Naive thymus-derived CD8-positive, alpha-beta T cell (primary cell): ENCODE data around the gene GRID2IP. TPM values are rescaled to one million over a fixed set of nuclear protein-coding genes. Genes with fewer than 3 reads are reported as not detected.
A peak's percentile ranks its signal among the peaks of the same experiment; 100 is the strongest.

Source experiments
- ATAC-seq, 2 donors: fragments of 150-1000 bp; cut with Tn5 transposase in 1 of 2; sonication (Bioruptor Pico), chemical (Tn5 transposase) in 1 of 2; 1 replicate in 1 of 2; 2 replicates in 1 of 2; pipeline ENCODE4 v1.10.0; 2021; ENCODE audit warnings: mild to moderate bottlenecking in 2 of 2, moderate library complexity in 2 of 2
- POLR2A ChIA-PET: fragments of 350-600 bp; sonication (Branson Sonifier 250); formaldehyde crosslinking; loops from one replicate; lab custom pipeline; 2021; ENCODE audit warnings: antibody characterized with exemption; lab: Charles Lee
- DNase-seq, 10 donors: peaks; one replicate each; pipeline versions ENCODE4 v3.0.0 to v3.0.0-alpha.2; 2020 to 2022
- H3K27ac Mint-ChIP-seq, 10 donors: one replicate each; pipeline ENCODE4 v1.8.0; 2020 to 2022; ENCODE audit warnings: mild to moderate bottlenecking in 10 of 10, mixed read lengths in 10 of 10, moderate library complexity in 4 of 10, inconsistent platforms in 1 of 10
- H3K27me3 Mint-ChIP-seq, 5 donors: one replicate each; pipeline ENCODE4 v1.8.0; 2021 to 2022; ENCODE audit warnings: mixed read lengths in 5 of 5
- H3K36me3 Mint-ChIP-seq, 3 donors: one replicate each; pipeline ENCODE4 v1.8.0; 2020 to 2022; ENCODE audit warnings: mixed read lengths in 3 of 3, mild to moderate bottlenecking in 2 of 3, inconsistent platforms in 1 of 3
- H3K4me1 Mint-ChIP-seq, 4 donors: one replicate each; pipeline ENCODE4 v1.8.0; 2021 to 2022; ENCODE audit warnings: mixed read lengths in 4 of 4
- H3K4me3 Mint-ChIP-seq, 10 donors: one replicate each; pipeline ENCODE4 v1.8.0; 2020 to 2022; ENCODE audit warnings: mild to moderate bottlenecking in 10 of 10, mixed read lengths in 10 of 10, moderate library complexity in 6 of 10, inconsistent platforms in 1 of 10
- H3K9me3 Mint-ChIP-seq, 9 donors: one replicate each; pipeline ENCODE4 v1.8.0; 2020 to 2022; ENCODE audit warnings: mixed read lengths in 9 of 9, mild to moderate bottlenecking in 3 of 9, inconsistent platforms in 1 of 9, moderate library complexity in 1 of 9
- polyA plus RNA-seq, 3 donors: library from polyadenylated mRNA; unstranded; fragments of 300-500 nt; fragmentation: Illumina TruSeq; gene quantifications; one replicate each; pipeline ENCODE4 v1.2.3, GENCODE V29; 2021
- total RNA-seq, 8 experiments: library from RNA in 2 of 8; stranded (reverse) in 2 of 8; gene quantifications; one replicate each; pipeline ENCODE4 v1.2.3 and lab custom pipeline; 2021 to 2026

GRID2IP gene
- total and polyA plus RNA-seq, 5 experiments from 2014 or later, result 0.05 to 2.6 (median 1.3) TPM; not detected in 1

DNA sequence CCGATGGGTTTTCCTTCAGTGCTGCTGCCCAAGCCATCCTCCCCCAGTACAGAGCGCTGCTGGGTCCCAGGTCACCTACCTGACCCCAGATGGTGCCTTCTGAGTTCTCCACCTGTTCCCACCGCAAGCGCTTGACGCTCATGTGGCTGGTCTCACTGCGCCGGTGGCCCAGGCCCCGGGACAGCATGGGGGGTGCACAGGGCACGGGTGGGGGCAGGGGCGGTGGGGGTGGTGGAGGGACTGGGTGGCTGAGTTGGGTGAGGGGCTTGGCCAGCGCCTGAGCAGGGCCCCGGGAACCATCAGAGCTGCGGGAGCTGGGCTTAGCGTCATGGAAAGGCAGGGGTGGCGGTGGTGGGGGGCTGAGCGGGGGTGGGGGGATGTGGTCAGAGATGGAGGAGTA is 43.4 kb downstream of the GRID2IP start:
- POLR2A ChIA-PET, result no interaction called here
- no peak overlapping the region for H3K4me3 Mint-ChIP-seq
- peaks cover 6 to 15% (median 7%) of the 10 kb centered on the region in 4 donors for H3K4me1 Mint-ChIP-seq
- no peak overlapping the region for H3K27ac Mint-ChIP-seq
- H3K36me3 Mint-ChIP-seq, result no peaks in the 10 kb centered on the region
- H3K9me3 Mint-ChIP-seq, result no peaks in the 10 kb centered on the region
- no peaks in the 10 kb centered on the region for H3K27me3 Mint-ChIP-seq
- DNase-seq (peak in 1 of 10 donors; percentile 54), ATAC-seq (no peak)

DNA sequence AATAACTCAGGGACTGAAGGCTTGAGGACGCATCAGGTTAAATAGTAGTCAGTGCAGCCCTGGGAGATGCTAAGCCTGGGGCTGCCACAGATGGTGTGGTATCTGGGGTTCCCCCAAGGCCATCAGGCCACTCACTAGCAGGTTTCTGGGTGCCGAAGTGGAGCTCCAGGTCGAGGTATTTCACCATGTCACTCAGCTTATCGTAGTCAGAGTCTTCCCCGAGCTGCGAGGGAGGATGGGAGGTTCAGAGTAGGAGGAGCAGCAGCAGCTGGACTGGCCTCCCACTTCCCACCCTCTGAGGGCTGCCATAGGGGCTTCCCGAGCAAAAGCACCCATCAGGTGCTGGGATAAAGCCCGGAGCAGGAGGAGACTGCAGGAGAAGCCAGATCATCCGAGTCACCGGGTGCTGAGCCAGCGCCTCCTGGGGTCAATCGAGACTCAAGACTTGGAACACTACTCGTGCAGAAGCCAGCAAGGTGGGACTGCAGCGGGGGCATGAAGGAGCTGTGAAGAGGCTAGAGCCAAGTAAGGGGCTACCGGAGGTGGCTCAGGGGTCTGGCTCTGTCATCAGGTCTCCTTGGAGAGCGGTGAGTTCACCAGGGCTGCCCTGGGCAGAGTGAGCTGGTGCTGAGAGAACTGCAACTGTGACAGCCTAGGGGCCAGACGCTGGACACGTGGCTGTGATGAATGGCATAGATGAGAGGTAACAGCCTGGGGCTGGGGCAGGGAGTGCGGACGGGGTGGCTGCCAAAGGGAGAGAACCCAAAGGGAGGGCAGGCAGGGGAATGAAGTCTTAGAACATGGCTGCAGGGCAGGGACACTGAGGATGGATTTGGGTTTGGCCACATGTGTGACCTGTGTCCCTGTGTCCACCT is 45.3 kb downstream of the GRID2IP start:
- ATAC-seq (no peak), DNase-seq (no peak)
- H3K27ac Mint-ChIP-seq, result peak overlapping the region in 2 of 10 donors; percentile 48 to 58
- peak overlapping the region in 6 of 10 donors; percentile 13 to 92 (median 37) for H3K4me3 Mint-ChIP-seq
- H3K4me1 Mint-ChIP-seq, result peaks cover 7 to 15% (median 8%) of the 10 kb centered on the region in 4 donors
- no peaks in the 10 kb centered on the region for H3K9me3 Mint-ChIP-seq
- H3K36me3 Mint-ChIP-seq, result no peaks in the 10 kb centered on the region
- POLR2A ChIA-PET, result interaction anchor here (0.6 to 1.0 kb wide), 3 partner anchors 10 to 48 kb away, joined by 3 to 5 read pairs (median 3); no protein-coding TSS in a partner anchor
- no peaks in the 10 kb centered on the region for H3K27me3 Mint-ChIP-seq

DNA sequence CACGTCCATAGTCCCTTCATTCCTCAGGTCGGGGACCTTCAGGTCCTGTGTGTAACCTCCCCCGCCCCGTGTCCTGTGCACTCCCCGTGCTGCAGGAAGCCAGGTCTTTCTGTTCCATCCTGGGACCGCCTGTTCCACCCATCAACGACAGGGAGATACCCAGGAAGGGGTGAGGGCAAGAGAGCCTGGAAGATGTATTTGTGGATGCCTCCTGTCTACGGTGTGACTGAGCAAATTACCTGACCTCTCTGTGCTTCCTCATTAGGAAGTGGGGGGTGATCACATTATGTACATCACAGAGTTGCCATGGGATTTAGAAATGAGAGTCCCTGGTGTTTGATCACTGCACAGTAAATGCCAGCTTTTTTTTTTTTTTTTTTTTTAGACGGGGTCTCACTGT is 46.3 kb downstream of the GRID2IP start:
- H3K9me3 Mint-ChIP-seq, result no peaks in the 10 kb centered on the region
- H3K27me3 Mint-ChIP-seq, result no peaks in the 10 kb centered on the region
- H3K27ac Mint-ChIP-seq, result peak overlapping the region in 4 of 10 donors; percentile 9 to 66 (median 20)

DNA sequence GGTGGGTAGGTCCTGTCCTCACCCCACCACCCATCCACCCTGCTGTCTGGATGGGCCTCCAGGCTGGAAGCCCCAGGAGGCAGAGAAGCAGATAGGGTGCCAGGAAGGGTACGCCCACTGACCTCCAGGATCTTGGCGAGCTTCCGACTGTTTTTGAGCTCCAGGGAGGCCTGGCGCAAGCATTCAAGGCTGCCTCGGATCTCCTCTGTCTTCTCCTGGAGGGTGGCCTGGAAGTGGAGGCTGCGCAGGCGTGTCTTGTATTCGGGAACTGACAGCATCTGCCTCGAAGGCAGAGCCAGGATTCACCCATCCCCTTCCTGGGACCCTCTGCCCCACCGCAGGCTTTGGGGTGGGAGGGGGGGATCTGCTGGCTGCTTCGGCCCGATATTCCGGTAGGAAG is 48.4 kb downstream of the GRID2IP start:
- no peaks in the 10 kb centered on the region for H3K9me3 Mint-ChIP-seq
- peak overlapping the region in 1 of 10 donors; percentile 24 for H3K27ac Mint-ChIP-seq
- POLR2A ChIA-PET, result no interaction called here
- H3K36me3 Mint-ChIP-seq, result no peaks in the 10 kb centered on the region
- DNase-seq, result no peak
- no peaks in the 10 kb centered on the region for H3K27me3 Mint-ChIP-seq
- ATAC-seq, result no peak
- H3K4me1 Mint-ChIP-seq, result peaks cover 7 to 15% (median 8%) of the 10 kb centered on the region in 4 donors
- H3K4me3 Mint-ChIP-seq, result peak overlapping the region in 6 of 10 donors; percentile 7 to 56 (median 26)

More for the DNA sequence above, 46.3 kb downstream of the GRID2IP start:
- ATAC-seq, result no peak
- Mint-ChIP-seq H3K36me3 (no peaks in the 10 kb centered on the region), H3K4me3 (peak overlapping the region; percentile 85 to 95 (median 90)), H3K4me1 (peaks cover 7 to 15% (median 8%) of the 10 kb centered on the region in 4 donors)
- POLR2A ChIA-PET, result interaction anchor here (0.6 to 0.7 kb wide), 3 partner anchors 13 to 47 kb away, joined by 3 to 5 read pairs (median 4); no protein-coding TSS in a partner anchor
- no peak for DNase-seq

DNA sequence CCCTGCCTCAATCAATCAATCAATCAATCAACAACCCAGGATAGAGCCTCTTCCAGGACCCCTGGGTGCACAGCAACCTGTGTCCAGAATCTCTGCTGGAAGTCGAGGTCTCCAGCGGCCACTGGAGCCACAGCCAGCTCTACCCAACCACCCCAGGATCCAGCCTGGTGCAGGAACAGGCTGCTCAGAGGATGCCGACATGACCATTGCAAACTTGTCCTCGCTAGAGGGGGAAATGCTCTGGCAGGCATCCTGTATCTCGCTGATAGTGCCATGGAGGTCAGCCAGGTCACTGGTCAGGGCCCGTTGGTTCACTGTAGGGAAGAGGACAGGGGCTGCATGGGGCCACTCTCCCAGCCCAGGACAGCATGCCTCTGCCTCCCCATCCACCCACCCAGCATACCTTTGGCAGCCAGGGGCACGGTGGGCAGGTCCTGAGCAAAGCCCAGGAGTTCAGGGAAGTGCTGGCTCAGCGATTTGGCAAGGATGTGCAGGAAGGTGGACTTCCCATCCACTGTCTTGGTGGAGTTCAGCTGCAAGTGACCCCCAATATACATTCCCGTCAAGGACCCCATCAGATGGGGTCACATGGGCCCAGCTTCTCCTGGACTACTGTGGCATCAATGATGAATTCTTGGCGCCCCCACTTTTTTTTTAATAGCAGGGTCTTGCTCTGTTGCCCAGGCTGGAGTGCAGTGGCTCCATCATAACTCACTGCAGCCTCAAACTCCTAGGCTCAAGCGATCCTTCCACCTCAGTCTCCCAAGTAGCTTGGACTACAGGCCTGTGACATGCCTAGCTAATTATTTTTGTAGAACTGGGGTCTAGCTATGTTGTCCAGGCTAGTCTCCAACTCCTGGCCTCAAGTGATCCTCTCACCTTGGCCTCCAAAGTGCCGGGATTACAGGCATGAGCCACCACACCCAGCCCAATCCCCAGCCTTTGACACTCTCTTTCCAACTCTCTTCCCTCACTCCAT is 49.4 kb downstream of the GRID2IP start:
- Mint-ChIP-seq H3K4me3 (peak overlapping the region in 3 of 10 donors; percentile 47 to 62 (median 60)), H3K36me3 (no peaks in the 10 kb centered on the region), H3K27ac (no peak overlapping the region), H3K27me3 (no peaks in the 10 kb centered on the region), H3K9me3 (no peaks in the 10 kb centered on the region), H3K4me1 (peaks cover 2 to 15% (median 8%) of the 10 kb centered on the region in 4 donors)
- no peak for ATAC-seq
- no peak for DNase-seq
- POLR2A ChIA-PET, result interaction anchor here (1.4 kb wide), 1 partner anchor 54 kb away, joined by 4 read pairs; the partner anchor contains the start of gene DAGLB

DNA sequence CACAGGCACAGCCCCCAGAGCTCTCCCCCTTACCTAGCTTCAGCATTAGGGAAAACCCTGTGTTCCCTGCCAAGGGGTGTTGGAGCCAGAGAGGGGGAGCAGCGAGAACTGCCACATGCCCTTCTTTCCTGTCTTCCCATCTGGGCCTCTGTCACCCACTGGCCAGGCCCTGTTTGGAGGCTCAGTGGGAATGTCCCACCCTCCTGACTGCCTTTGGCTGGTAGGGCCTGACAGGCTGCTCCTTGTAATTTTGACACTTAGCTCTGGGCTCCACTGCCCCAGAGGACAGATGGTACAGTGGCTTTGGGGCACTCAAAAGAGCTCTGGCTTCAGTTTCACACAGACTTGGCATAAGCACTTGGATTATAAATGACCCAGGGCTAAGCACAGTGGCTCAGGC is 50.6 kb downstream of the GRID2IP start:
- POLR2A ChIA-PET, result interaction anchor here (1.4 kb wide), 1 partner anchor 53 kb away, joined by 4 read pairs; the partner anchor contains the start of gene DAGLB
- H3K27me3 Mint-ChIP-seq, result no peaks in the 10 kb centered on the region
- DNase-seq, result no peak
- H3K4me1 Mint-ChIP-seq, result peaks cover 0 to 15% (median 8%) of the 10 kb centered on the region in 4 donors
- no peak for ATAC-seq
- H3K4me3 Mint-ChIP-seq, result peak overlapping the region in 2 of 10 donors; percentile 37 to 41
- no peaks in the 10 kb centered on the region for H3K36me3 Mint-ChIP-seq
- H3K27ac Mint-ChIP-seq, result no peak overlapping the region
- no peaks in the 10 kb centered on the region for H3K9me3 Mint-ChIP-seq

DNA sequence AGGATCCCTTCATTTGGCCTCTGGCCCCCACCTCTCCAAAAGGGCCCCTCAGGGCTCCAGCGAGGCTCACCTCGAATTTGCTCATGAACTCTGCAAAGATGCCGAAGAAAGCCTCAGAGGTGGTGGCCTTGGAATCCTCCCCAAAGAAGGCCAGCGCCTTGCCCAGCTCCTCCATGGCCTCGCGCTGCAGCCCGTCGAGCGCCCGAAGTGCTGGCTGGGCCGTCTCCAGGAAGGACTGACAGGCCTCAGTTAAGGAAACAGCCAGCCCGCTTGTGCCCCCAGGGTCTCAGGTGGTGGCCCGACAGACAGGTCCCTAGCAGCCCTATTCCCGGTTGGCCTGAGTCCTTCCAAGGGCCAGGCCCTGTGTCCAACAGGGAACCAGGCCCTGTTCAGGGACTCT is 53.3 kb downstream of the GRID2IP start:
- no peaks in the 10 kb centered on the region for H3K36me3 Mint-ChIP-seq
- no peaks in the 10 kb centered on the region for H3K27me3 Mint-ChIP-seq
- H3K4me3 Mint-ChIP-seq, result no peak overlapping the region
- peaks cover 0 to 1% (median 0%) of the 10 kb centered on the region in 4 donors for H3K4me1 Mint-ChIP-seq
- POLR2A ChIA-PET, result no interaction called here
- no peak overlapping the region for H3K27ac Mint-ChIP-seq
- ATAC-seq (no peak), DNase-seq (no peak)
- no peaks in the 10 kb centered on the region for H3K9me3 Mint-ChIP-seq

DNA sequence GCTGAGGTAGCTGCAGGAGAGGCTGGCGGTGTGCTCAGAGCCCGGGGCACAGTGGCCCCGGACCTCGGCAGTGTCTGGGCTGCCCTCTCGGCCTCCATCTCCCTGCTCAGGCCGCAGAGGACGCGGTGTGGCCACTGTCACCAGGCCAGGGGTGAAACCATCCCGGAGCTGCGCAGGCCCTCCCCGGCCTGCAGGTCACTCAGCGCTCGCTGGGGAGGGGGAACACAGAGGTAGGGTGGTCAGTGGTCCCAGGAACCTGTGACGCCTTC is 53.7 kb downstream of the GRID2IP start:
- Mint-ChIP-seq H3K27me3 (no peaks in the 10 kb centered on the region), H3K27ac (no peak overlapping the region), H3K4me1 (peaks cover 0 to under 1% (median 0%) of the 10 kb centered on the region in 4 donors), H3K9me3 (no peaks in the 10 kb centered on the region), H3K4me3 (no peak overlapping the region), H3K36me3 (no peaks in the 10 kb centered on the region)
- DNase-seq (no peak), ATAC-seq (no peak)
- POLR2A ChIA-PET, result no interaction called here

DNA sequence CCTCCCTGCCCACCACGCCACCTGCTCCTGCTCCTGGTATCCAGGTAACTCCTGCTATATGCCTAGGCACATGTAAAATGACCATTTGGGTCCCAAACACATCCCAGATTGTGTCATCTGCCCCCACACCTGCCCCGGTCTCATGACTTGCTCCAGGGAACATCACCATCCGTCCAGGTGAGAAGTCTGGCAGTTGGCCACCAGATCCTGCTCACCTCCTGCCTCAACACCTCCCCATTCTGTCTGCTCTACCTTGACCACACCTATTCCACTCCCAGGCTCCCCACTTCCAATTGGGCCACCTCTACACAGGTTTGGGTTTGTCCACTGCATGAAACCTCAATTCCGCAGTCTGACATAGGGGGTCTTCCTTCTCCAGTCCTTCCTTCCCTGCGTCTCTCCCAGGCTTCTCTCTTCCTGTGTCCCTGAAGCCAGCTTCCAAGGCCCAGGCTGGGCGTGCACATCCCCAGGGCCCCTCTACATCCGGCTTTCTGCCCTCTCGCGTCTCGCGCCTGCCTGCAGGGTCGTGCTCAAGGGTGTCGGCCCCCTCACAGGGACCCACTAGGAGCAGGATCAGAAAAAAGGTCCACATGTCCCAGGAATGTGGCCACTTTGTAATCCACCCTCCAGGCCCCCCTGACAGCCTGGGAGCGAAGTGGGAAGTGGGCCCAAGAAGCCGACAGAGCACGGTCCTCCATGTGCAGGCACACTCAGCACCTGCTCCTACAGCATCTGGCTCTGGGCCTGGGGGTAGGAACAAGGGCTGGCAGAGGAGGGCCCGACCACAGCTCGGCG is 54.2 kb downstream of the GRID2IP start:
- POLR2A ChIA-PET, result no interaction called here
- peak overlapping the region in 3 of 10 donors; percentile 40 to 53 (median 43) for H3K27ac Mint-ChIP-seq
- H3K4me3 Mint-ChIP-seq, result no peak overlapping the region
- ATAC-seq, result no peak
- no peak for DNase-seq
- no peaks in the 10 kb centered on the region for H3K4me1 Mint-ChIP-seq
- H3K27me3 Mint-ChIP-seq, result peaks cover 0 to under 1% (median 0%) of the 10 kb centered on the region in 5 donors
- H3K36me3 Mint-ChIP-seq, result no peaks in the 10 kb centered on the region
- H3K9me3 Mint-ChIP-seq, result no peaks in the 10 kb centered on the region

DNA sequence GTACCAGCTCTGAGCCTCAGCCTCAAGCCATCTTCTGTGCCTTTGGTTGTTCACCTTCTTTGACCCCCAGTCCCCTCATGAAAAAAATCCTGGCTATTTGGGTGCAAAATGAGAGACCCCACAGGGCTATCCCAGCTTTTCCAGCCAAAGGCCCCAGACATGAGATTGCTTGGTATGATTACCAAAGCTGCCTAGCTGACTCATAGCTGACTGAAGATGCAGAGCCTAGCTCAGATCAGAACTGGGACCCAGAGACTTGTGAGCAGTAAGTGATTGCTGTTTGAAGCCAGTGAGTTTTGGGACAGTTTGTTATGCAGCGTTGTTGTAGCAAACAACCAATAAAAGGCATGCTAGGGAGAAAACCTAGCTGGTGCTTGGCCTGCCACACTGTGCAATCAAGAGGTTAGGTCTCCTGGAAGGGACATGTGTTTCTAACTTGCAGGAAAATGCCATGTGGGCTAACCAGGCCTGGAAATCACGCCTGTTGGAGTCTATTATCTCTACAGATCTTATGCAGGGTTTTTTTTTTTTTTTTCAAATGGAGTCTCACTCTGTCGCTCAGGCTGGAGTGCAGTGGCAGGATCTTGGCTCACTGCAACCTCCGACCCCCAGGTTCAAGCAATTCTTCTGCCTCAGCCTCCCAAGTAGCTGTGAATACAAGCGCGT is 55.5 kb downstream of the GRID2IP start:
- no peaks in the 10 kb centered on the region for H3K9me3 Mint-ChIP-seq
- no peak overlapping the region for H3K4me3 Mint-ChIP-seq
- H3K27me3 Mint-ChIP-seq, result peaks cover 0 to 8% (median 4%) of the 10 kb centered on the region in 5 donors
- ATAC-seq (no peak), DNase-seq (no peak)
- H3K36me3 Mint-ChIP-seq, result no peaks in the 10 kb centered on the region
- H3K4me1 Mint-ChIP-seq, result no peaks in the 10 kb centered on the region
- POLR2A ChIA-PET, result interaction anchor here (0.7 kb wide), 1 partner anchor 11 kb away, joined by 3 read pairs; no protein-coding TSS in a partner anchor
- peak overlapping the region in 1 of 10 donors; percentile 33 for H3K27ac Mint-ChIP-seq

DNA sequence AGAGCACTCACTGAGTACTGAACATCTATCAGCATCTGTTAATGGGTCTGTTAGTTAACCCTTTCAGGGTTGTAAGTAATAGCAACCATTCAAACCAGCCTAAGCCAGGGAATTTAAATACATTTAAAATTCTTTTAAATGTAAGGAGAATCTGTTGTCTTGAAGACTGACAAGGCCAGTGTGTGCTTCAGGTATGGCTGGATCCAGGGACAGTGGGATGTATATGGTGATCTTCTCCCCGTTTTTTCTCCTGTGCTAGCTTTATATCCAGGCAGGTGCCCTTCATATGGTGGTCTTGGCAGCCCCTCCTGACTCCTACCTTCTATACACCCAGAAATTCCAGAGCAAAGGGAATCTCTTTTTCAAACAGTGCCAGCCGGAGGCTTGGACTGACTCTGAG is 56.9 kb downstream of the GRID2IP start:
- Mint-ChIP-seq H3K36me3 (no peaks in the 10 kb centered on the region), H3K4me1 (no peaks in the 10 kb centered on the region)

More for the DNA sequence above, 56.9 kb downstream of the GRID2IP start:
- DNase-seq (no peak), ATAC-seq (no peak)
- Mint-ChIP-seq H3K27ac (no peak overlapping the region), H3K4me3 (no peak overlapping the region), H3K9me3 (no peaks in the 10 kb centered on the region), H3K27me3 (peaks cover 0 to 8% (median 4%) of the 10 kb centered on the region in 5 donors)
- POLR2A ChIA-PET, result no interaction called here
